GM19455 (cell line): ENCODE data around the gene MBD6.

Experiments used
- ATAC-seq: cut with Tn5 transposase; IDR thresholded peaks from one replicate; pipeline ENCODE4 v1.9.1; 2021; ENCODE audit not compliant: unreplicated experiment

Gene MBD6

GRCh38 chr12:57522011-57522886 is at the start of gene MBD6:
Gene MBD6, plus strand, starts transcription at chr12:57522824. Its CDS starts 1,480 bp downstream, at chr12:57524304.
- peak; percentile 48 for ATAC-seq

GRCh38 chr12:57473392-57473791 is 49.2 kb upstream of the MBD6 start:
- ATAC-seq = no peak

- no peak for ATAC-seq
These were observed 48.7 kb upstream of the MBD6 start for GRCh38 chr12:57473886-57474285.

- ATAC-seq = no peak
These were observed 48.2 kb upstream of the MBD6 start for GRCh38 chr12:57474430-57474829.

GRCh38 chr12:57474862-57475261 is 47.8 kb upstream of the MBD6 start:
- ATAC-seq = no peak

- ATAC-seq = no peak
These were observed 47.1 kb upstream of the MBD6 start for GRCh38 chr12:57475271-57476161.

GRCh38 chr12:57476162-57476992 is 46.2 kb upstream of the MBD6 start:
- ATAC-seq = peak; percentile 36

- no peak for ATAC-seq
These were observed 45.5 kb upstream of the MBD6 start for GRCh38 chr12:57476993-57477709.

- peak; percentile 37 for ATAC-seq
These were observed 44.6 kb upstream of the MBD6 start for GRCh38 chr12:57477710-57478681.

GRCh38 chr12:57479043-57479375 is 43.6 kb upstream of the MBD6 start:
- no peak for ATAC-seq

- no peak for ATAC-seq
These were observed 43.1 kb upstream of the MBD6 start, which contains the start of gene ARHGAP9 for GRCh38 chr12:57479376-57480115. Gene ARHGAP9, minus strand, starts transcription at chr12:57479866. Its CDS starts 460 bp downstream, at chr12:57479406.

GRCh38 chr12:57481671-57482070 is 41.0 kb upstream of the MBD6 start:
- no peak for ATAC-seq

GRCh38 chr12:57483466-57483865 is 39.2 kb upstream of the MBD6 start:
- no peak for ATAC-seq

GRCh38 chr12:57485695-57486094 is 36.9 kb upstream of the MBD6 start:
- ATAC-seq = no peak

GRCh38 chr12:57487055-57487596 is 35.5 kb upstream of the MBD6 start:
- ATAC-seq = no peak

GRCh38 chr12:57487597-57488401 is 34.8 kb upstream of the MBD6 start, which contains the start of gene MARS1:
Gene MARS1, plus strand, starts transcription at chr12:57488068. Its CDS starts 23 bp downstream, at chr12:57488091.
- ATAC-seq = peak; percentile 97
